ENCODE data around the gene ARNT2.

The ARNT2 gene

DNA sequence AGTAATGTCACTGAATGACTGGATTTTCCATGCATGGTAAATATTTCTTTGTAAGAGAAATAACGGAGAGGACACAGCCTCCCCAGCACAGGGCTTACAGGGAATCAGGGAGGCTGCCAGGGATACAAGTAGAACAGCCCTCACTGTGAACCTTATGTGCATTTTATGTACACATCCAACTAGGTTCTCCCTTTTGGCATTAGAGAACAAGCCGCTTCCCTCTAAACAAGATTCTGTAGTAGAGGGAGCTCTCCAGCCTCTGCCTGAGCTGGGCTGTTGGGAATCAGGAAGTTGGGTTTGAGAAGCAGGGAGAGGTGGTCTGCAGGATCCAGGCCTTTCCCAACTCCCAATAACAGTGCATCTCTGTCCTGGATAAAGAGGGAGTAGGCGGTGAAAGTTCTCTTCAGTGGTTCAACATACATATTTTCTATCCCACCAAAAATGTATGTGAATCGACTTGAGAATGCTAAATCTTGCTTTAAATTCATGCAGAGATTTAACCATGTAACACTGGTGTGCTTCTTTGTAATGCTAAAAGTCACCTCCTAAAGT lies 83.7 kb downstream of the ARNT2 start:
- Histone ChIP-seq H3K27me3 (replicated peaks; ENCODE audit: insufficient read depth, low read length) (no peaks in the 10 kb centered on the region), H3K27ac (ENCODE audit: low read length) (no peak overlapping the region), H3K36me3 (replicated peaks; ENCODE audit: insufficient read depth, low read length) (no peaks in the 10 kb centered on the region), H2AFZ (ENCODE audit: low read length) (no peak overlapping the region), H3F3A (ENCODE audit: insufficient read depth, low read length) (no peaks in the 10 kb centered on the region), H3K9me3 (replicated peaks; ENCODE audit: insufficient read depth, low read length) (no peaks in the 10 kb centered on the region), H3K79me2 (ENCODE audit: low read length) (no peaks in the 10 kb centered on the region), H4K20me1 (ENCODE audit: insufficient read depth, low read length) (no peaks in the 10 kb centered on the region), H3K4me1 (ENCODE audit: low read length) (no peaks in the 10 kb centered on the region), H3K4me3 (ENCODE audit: low read length) (no peak overlapping the region), H3K9me2 (replicated peaks; ENCODE audit: insufficient read depth, low read length) (no peaks in the 10 kb centered on the region), H3K4me2 (ENCODE audit: low read depth, low read length) (no peak overlapping the region), H3K9ac (ENCODE audit: low read length) (no peak overlapping the region)
- TF ChIP-seq, protein P1, sequence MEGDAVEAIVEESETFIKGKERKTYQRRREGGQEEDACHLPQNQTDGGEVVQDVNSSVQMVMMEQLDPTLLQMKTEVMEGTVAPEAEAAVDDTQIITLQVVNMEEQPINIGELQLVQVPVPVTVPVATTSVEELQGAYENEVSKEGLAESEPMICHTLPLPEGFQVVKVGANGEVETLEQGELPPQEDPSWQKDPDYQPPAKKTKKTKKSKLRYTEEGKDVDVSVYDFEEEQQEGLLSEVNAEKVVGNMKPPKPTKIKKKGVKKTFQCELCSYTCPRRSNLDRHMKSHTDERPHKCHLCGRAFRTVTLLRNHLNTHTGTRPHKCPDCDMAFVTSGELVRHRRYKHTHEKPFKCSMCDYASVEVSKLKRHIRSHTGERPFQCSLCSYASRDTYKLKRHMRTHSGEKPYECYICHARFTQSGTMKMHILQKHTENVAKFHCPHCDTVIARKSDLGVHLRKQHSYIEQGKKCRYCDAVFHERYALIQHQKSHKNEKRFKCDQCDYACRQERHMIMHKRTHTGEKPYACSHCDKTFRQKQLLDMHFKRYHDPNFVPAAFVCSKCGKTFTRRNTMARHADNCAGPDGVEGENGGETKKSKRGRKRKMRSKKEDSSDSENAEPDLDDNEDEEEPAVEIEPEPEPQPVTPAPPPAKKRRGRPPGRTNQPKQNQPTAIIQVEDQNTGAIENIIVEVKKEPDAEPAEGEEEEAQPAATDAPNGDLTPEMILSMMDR (IDR thresholded peaks at IDR 0.05; ENCODE audit: low read length), result no peak
- TF ChIP-seq EZH2 (optimal IDR thresholded peaks at IDR 0.05; ENCODE audit: low read depth, low read length), result no peak
- no peak for TF ChIP-seq EZH2phosphoT487 (IDR thresholded peaks at IDR 0.05; ENCODE audit: low read length)
- DNase-seq, result no peak

DNA sequence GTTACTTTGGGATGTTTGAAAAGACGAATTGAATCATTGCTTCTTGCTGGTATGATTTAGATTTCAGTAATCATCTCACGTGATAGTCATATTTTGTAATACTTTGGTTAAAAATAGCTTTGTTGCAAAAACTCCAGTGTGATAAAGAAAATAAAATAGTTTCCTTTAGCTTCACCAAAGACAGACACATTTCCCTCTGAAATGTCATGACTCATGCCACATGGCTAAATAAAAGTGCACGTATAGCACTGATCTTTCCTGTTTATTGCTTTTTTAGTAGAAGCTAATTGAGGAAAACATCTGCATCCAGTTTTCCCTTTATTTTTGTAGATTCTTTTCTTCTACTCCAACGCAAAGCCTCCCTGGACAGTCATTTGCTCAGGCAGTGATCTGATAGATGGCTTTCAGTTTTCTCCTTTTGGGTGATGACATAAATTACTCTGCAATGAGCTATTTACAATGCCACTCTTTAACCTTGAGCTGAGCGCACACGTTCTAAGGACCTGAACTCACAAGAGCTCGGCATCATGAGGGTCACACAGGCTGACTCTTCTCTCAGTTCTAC lies 84.9 kb downstream of the ARNT2 start:
- no peaks in the 10 kb centered on the region for H3K9me2 ChIP-seq (replicated peaks; ENCODE audit: insufficient read depth, low read length)
- no peaks in the 10 kb centered on the region for H3K9me3 ChIP-seq (replicated peaks; ENCODE audit: insufficient read depth, low read length)
- H3K9ac ChIP-seq (ENCODE audit: low read length), result no peak overlapping the region
- H3K4me3 ChIP-seq (ENCODE audit: low read length), result no peak overlapping the region
- H3K4me1 ChIP-seq (ENCODE audit: low read length), result no peaks in the 10 kb centered on the region
- H3K4me2 ChIP-seq (ENCODE audit: low read depth, low read length), result no peak overlapping the region
- no peaks in the 10 kb centered on the region for H3K79me2 ChIP-seq (ENCODE audit: low read length)
- TF ChIP-seq, protein P1 (IDR thresholded peaks at IDR 0.05; ENCODE audit: low read length), result no peak
- no peak for TF ChIP-seq EZH2phosphoT487 (IDR thresholded peaks at IDR 0.05; ENCODE audit: low read length)
- no peak for TF ChIP-seq EZH2 (optimal IDR thresholded peaks at IDR 0.05; ENCODE audit: low read depth, low read length)
- no peak for DNase-seq
- H3F3A ChIP-seq (ENCODE audit: insufficient read depth, low read length), result no peaks in the 10 kb centered on the region
- no peaks in the 10 kb centered on the region for H4K20me1 ChIP-seq (ENCODE audit: insufficient read depth, low read length)
- H3K36me3 ChIP-seq (replicated peaks; ENCODE audit: insufficient read depth, low read length), result no peaks in the 10 kb centered on the region
- H3K27ac ChIP-seq (ENCODE audit: low read length), result no peak overlapping the region
- no peak overlapping the region for H2AFZ ChIP-seq (ENCODE audit: low read length)
- no peaks in the 10 kb centered on the region for H3K27me3 ChIP-seq (replicated peaks; ENCODE audit: insufficient read depth, low read length)

DNA sequence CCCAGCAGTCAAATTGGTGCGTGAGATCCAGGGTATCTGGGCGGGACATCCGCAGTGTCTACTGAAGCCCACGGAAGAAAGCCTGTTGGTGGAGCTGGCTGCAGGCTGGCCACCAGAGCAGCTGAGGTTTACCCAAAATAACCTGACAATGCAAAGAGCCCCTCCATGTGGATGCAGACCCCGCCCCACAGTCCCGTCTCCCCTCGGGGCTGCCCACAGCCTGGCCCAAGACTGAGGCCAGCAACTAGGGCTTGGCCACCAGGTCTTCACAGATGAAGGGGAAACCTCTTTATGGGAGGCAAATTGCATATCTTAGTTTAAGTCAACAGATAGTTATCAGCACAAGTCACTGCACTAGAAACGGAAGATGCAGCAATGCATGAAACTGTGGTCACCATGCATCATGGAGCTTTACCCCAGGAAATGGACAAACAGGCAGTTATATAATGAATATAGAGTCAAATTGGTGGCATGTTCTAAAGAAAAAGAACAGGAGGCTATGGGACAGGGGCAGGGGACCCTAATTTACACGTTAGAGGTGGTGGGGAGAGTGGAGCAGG lies 86.3 kb downstream of the ARNT2 start:
- no peaks in the 10 kb centered on the region for H3K79me2 ChIP-seq (ENCODE audit: low read length)
- no peaks in the 10 kb centered on the region for H3K9me2 ChIP-seq (replicated peaks; ENCODE audit: insufficient read depth, low read length)
- no peak overlapping the region for H3K4me3 ChIP-seq (ENCODE audit: low read length)
- H3K4me1 ChIP-seq (ENCODE audit: low read length), result no peaks in the 10 kb centered on the region
- no peak overlapping the region for H3K9ac ChIP-seq (ENCODE audit: low read length)
- no peaks in the 10 kb centered on the region for H4K20me1 ChIP-seq (ENCODE audit: insufficient read depth, low read length)
- H3K27me3 ChIP-seq (replicated peaks; ENCODE audit: insufficient read depth, low read length), result no peaks in the 10 kb centered on the region
- H3K27ac ChIP-seq (ENCODE audit: low read length), result no peak overlapping the region
- no peak for DNase-seq
- no peaks in the 10 kb centered on the region for H3K9me3 ChIP-seq (replicated peaks; ENCODE audit: insufficient read depth, low read length)
- H2AFZ ChIP-seq (ENCODE audit: low read length), result no peak overlapping the region
- no peaks in the 10 kb centered on the region for H3F3A ChIP-seq (ENCODE audit: insufficient read depth, low read length)
- no peaks in the 10 kb centered on the region for H3K36me3 ChIP-seq (replicated peaks; ENCODE audit: insufficient read depth, low read length)
- TF ChIP-seq EZH2phosphoT487 (IDR thresholded peaks at IDR 0.05; ENCODE audit: low read length), result no peak
- no peak overlapping the region for H3K4me2 ChIP-seq (ENCODE audit: low read depth, low read length)
